HL-60 (cell line): ENCODE measurements around the gene LRGUK.

Experiments used
- DNase-seq, 2 experiments: peaks; one replicate each; pipeline ENCODE4 v3.0.0-alpha.2; 2010 to 2020; ENCODE audit warnings: low read depth in 1 of 2, low spot score in 1 of 2
- H3K27ac ChIP-seq: fragments of 250-450 bp; sonication (Bioruptor Pico); replicated peaks from 2 replicates; pipeline ENCODE4 v1.5.1; 2020; ENCODE audit warnings: mild to moderate bottlenecking, moderate library complexity
- H3K27me3 ChIP-seq: fragments of 250-450 bp; sonication (Bioruptor Pico); 2 replicates; pipeline ENCODE4 v1.5.1; 2021; ENCODE audit warnings: mild to moderate bottlenecking, moderate library complexity; ENCODE audit not compliant: insufficient read depth, poor library complexity, severe bottlenecking
- H3K4me3 ChIP-seq: replicated peaks from 2 replicates; pipeline ENCODE4 v1.5.1; 2011; ENCODE audit warnings: mild to moderate bottlenecking, control low read depth, low read length; ENCODE audit not compliant: insufficient read depth
- CTCF ChIP-seq: IDR thresholded peaks from one replicate; pipeline ENCODE4 v1.5.1; 2011; ENCODE audit warnings: low read length, control low read depth, inconsistent platforms; ENCODE audit not compliant: insufficient read depth
- GABPA ChIP-seq: IDR thresholded peaks from 2 replicates; pipeline ENCODE4 v1.6.1; 2012; ENCODE audit warnings: low read depth
- POLR2AphosphoS5 ChIP-seq: IDR thresholded peaks from 2 replicates; pipeline ENCODE4 v1.6.1; 2012; ENCODE audit warnings: low read depth
- REST ChIP-seq: IDR thresholded peaks from 2 replicates; pipeline ENCODE4 v1.6.1; 2012; ENCODE audit warnings: low read depth; ENCODE audit not compliant: insufficient replicate concordance
- SPI1 ChIP-seq: IDR thresholded peaks from 2 replicates; pipeline ENCODE4 v1.6.1; 2012; ENCODE audit warnings: low read depth, mild to moderate bottlenecking, borderline replicate concordance

The LRGUK gene

GRCh38 chr7:134300988-134301387 lies 173.8 kb downstream of the LRGUK start:
- TF ChIP-seq SPI1 (no peak), POLR2AphosphoS5 (no peak), REST (no peak), CTCF (no peak), GABPA (no peak)
- no peak for DNase-seq
- H3K27me3 ChIP-seq: no peaks in the 10 kb centered on the region
- no peak overlapping the region for H3K4me3 ChIP-seq
- no peak overlapping the region for H3K27ac ChIP-seq

- Histone ChIP-seq H3K27ac (no peak overlapping the region), H3K4me3 (no peak overlapping the region), H3K27me3 (no peaks in the 10 kb centered on the region)
- no peak for DNase-seq
- no peak for TF ChIP-seq SPI1
- TF ChIP-seq GABPA: no peak
- no peak for TF ChIP-seq POLR2AphosphoS5
- no peak for TF ChIP-seq REST
- no peak for TF ChIP-seq CTCF
These were observed 174.5 kb downstream of the LRGUK start for GRCh38 chr7:134301592-134301991.

- DNase-seq: no peak
- H3K4me3 ChIP-seq: no peak overlapping the region
- TF ChIP-seq SPI1 (no peak), REST (no peak), GABPA (no peak), CTCF (no peak), POLR2AphosphoS5 (no peak)
- H3K27ac ChIP-seq: no peak overlapping the region
- H3K27me3 ChIP-seq: no peaks in the 10 kb centered on the region
These were observed 175.0 kb downstream of the LRGUK start for GRCh38 chr7:134302120-134302519.
